Measurements from ENCODE around the gene C12orf43. TPM values are rescaled to one million over a fixed set of nuclear protein-coding genes. Genes with fewer than 3 reads are reported as not detected.
"Not testable (repeated sequence)": the region's sequence is repeated elsewhere in the genome, so short reads cannot be mapped to it uniquely, and the experiment has no call there.

C12orf43 gene, protein sequence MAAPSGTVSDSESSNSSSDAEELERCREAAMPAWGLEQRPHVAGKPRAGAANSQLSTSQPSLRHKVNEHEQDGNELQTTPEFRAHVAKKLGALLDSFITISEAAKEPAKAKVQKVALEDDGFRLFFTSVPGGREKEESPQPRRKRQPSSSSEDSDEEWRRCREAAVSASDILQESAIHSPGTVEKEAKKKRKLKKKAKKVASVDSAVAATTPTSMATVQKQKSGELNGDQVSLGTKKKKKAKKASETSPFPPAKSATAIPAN
- total RNA-seq (ENCODE audit: unreplicated experiment) = 20.2 TPM
- long read RNA-seq, full-length matches to known transcripts = 4 of 22 reads
- long read RNA-seq, partial matches to known transcripts = 0 of 22 reads
- long read RNA-seq, other reads (novel, unspliced or antisense) = 18 of 22 reads

DNA sequence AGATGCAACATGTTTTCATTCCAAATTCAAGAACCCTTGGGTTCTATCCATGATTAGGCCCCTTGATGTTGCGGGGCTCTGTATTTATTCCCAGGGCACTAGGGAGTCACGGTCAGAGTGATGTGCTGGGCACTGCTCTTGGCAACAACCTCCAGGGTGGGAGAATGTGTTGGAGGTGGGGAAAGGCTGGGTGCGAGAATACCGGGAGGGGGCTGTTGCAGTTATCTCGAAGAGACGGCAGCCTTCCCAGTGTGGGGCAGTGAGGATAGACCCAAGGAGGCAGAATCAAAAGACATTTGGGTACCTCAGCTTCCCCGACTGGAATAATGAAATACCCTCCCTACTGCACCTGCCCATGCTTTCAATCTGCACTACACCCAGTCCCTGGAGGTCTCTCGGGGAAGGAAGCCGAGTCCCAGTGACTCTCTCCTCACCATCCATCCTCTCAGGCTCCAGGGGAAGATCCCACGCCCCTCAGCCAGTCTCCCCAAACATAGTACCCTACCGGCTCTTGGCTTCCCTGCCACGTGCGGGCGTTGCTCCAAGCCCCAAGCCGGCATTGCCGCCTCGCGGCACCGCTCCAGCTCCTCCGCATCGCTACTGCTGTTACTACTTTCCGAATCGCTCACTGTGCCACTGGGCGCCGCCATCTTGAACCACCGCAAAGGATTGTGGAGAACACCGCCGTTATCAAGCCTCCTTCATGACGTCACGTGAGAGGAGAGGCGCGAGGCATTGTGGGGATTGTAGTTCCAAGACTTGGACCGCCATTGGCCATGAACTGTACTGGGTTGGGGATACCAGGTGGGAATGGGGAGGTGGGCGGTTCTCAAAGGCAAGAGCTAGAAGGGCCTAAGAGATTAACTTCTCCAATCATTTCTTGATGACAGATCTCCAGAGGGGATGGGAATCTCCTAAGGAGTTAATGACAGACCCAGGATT lies at the start of gene C12orf43:
Gene C12orf43, minus strand, starts transcription at position 663 of the 942 bp plus-strand sequence. Its CDS starts 13 bp downstream, at position 650.
- peak; percentile 88 for DNase-seq (ENCODE audit: low spot score)
- no peaks in the 10 kb centered on the region for H3K9me3 Mint-ChIP-seq (ENCODE audit: unreplicated experiment)
- H3K27me3 Mint-ChIP-seq (ENCODE audit: unreplicated experiment) = peaks cover 1% of the 10 kb centered on the region
- peak within 1 kb of the TSS; percentile 87 for H3K27ac Mint-ChIP-seq (ENCODE audit: unreplicated experiment)
- H3K36me3 Mint-ChIP-seq (ENCODE audit: low read depth, unreplicated experiment) = peaks cover 7% of the 10 kb centered on the region
- H3K4me3 Mint-ChIP-seq (ENCODE audit: unreplicated experiment) = peak within 1 kb of the TSS; percentile 100
- peaks cover 12% of the 10 kb centered on the region for H3K4me1 Mint-ChIP-seq (ENCODE audit: unreplicated experiment)
- TF ChIP-seq, protein P1, sequence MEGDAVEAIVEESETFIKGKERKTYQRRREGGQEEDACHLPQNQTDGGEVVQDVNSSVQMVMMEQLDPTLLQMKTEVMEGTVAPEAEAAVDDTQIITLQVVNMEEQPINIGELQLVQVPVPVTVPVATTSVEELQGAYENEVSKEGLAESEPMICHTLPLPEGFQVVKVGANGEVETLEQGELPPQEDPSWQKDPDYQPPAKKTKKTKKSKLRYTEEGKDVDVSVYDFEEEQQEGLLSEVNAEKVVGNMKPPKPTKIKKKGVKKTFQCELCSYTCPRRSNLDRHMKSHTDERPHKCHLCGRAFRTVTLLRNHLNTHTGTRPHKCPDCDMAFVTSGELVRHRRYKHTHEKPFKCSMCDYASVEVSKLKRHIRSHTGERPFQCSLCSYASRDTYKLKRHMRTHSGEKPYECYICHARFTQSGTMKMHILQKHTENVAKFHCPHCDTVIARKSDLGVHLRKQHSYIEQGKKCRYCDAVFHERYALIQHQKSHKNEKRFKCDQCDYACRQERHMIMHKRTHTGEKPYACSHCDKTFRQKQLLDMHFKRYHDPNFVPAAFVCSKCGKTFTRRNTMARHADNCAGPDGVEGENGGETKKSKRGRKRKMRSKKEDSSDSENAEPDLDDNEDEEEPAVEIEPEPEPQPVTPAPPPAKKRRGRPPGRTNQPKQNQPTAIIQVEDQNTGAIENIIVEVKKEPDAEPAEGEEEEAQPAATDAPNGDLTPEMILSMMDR (IDR thresholded peaks at IDR 0.05; ENCODE audit: unreplicated experiment) = no peak

DNA sequence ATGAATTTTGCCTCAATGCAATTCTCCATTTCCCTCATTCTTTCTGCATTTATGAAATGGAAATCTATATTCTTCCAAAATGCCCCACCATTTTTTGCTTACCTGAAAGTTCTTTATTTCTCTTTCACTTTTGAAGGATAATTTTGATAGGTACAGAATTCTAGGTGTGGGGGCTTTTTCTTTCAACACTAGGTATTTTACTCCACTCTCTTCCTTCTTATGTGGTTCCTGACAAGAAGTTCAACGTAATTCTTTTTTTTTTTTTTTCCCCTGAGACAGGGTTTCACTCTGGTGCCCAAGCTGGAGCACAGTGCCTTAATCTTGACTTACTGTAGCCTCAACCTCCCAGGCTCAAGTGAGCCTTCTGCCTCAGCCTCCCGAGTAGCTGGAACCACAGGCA lies 49.1 kb upstream of the C12orf43 start:
- Mint-ChIP-seq H3K27ac (ENCODE audit: unreplicated experiment) (no peak overlapping the region), H3K27me3 (ENCODE audit: unreplicated experiment) (no peaks in the 10 kb centered on the region), H3K4me1 (ENCODE audit: unreplicated experiment) (no peaks in the 10 kb centered on the region), H3K36me3 (ENCODE audit: low read depth, unreplicated experiment) (no peaks in the 10 kb centered on the region), H3K4me3 (ENCODE audit: unreplicated experiment) (no peak overlapping the region), H3K9me3 (ENCODE audit: unreplicated experiment) (no peaks in the 10 kb centered on the region)
- TF ChIP-seq, protein P1 (IDR thresholded peaks at IDR 0.05; ENCODE audit: unreplicated experiment) = no peak
- DNase-seq (ENCODE audit: low spot score) = no peak

DNA sequence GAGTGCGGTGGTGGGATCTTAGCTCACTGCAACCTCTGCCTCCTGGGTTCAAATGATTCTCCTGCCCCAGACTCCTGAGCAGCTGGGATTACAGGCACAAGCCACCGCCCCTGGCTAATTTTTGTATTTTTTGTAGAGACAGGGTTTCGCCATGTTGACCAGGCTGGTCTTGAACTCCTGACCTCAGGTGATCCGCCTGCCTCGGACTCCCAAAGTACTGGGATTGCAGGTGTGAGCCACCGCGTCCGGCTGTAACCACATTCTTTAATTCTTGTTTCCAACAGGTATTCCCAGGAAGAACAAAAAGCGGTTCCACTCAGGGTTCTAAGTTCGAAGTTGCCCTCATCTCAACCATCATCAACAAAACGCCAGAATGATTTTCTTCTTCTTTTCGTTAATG lies 48.3 kb upstream of the C12orf43 start:
- H3K36me3 Mint-ChIP-seq (ENCODE audit: low read depth, unreplicated experiment); H3K9me3 Mint-ChIP-seq (ENCODE audit: unreplicated experiment); H3K4me1 Mint-ChIP-seq (ENCODE audit: unreplicated experiment); H3K27ac Mint-ChIP-seq (ENCODE audit: unreplicated experiment); H3K4me3 Mint-ChIP-seq (ENCODE audit: unreplicated experiment); H3K27me3 Mint-ChIP-seq (ENCODE audit: unreplicated experiment); DNase-seq (ENCODE audit: low spot score): not testable (repeated sequence)

DNA sequence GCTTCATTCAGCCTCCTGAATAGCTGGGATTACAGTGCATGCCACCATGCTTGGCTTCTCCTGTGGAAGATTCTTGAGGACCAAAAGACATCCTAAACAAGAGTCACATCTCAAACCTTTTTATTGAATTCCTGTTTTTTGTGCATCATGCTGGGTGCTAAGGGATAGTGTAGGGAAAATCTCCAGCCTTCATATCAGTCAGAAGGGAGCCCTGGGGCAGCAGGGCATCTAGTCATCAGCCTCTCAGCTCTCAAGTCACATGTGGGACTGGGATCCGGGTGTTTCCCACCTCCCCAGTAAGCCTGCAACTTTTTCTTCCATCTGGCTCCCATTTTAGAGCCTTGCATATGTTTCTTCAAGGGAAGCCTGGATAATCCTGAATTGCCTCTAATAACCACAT lies 47.8 kb upstream of the C12orf43 start:
- DNase-seq (ENCODE audit: low spot score) = no peak
- Mint-ChIP-seq H3K27me3 (ENCODE audit: unreplicated experiment) (no peaks in the 10 kb centered on the region), H3K4me3 (ENCODE audit: unreplicated experiment) (no peak overlapping the region), H3K9me3 (ENCODE audit: unreplicated experiment) (no peaks in the 10 kb centered on the region), H3K36me3 (ENCODE audit: low read depth, unreplicated experiment) (no peaks in the 10 kb centered on the region), H3K27ac (ENCODE audit: unreplicated experiment) (no peak overlapping the region), H3K4me1 (ENCODE audit: unreplicated experiment) (peaks cover 2% of the 10 kb centered on the region)
- TF ChIP-seq, protein P1 (IDR thresholded peaks at IDR 0.05; ENCODE audit: unreplicated experiment) = no peak

DNA sequence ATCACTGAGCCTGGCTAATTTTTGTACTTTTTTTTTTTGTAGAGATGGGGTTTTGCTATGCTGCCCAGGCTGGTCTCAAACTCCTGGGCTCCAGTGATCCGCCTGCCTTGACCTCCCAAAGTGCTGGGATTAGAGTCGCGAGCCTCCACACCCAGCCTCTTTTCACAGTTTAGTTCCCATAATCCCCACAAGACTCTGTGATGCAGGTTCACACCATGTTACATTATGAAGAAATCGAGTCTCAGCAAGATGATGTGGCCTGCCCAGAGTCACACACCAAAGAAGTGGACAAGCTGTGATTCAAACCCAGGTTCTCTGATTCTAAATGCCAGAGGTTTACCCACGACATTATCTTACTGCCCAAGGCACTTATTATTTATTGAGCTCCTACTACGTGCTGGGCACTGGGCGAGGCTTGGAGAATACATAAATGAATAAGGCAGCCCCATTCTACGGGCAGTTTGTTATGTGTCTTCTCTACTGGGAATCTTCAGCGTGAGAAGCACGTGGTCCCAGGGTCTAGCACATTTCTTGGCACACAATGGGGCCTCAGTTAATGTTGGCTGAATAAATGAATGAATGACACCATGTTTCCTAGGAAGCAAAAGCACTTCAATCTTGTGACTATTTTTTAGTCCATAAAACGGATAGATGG lies 46.2 kb upstream of the C12orf43 start:
- Mint-ChIP-seq H3K4me3 (ENCODE audit: unreplicated experiment) (no peak overlapping the region), H3K36me3 (ENCODE audit: low read depth, unreplicated experiment) (no peaks in the 10 kb centered on the region), H3K9me3 (ENCODE audit: unreplicated experiment) (no peaks in the 10 kb centered on the region), H3K4me1 (ENCODE audit: unreplicated experiment) (peaks cover 2% of the 10 kb centered on the region), H3K27ac (ENCODE audit: unreplicated experiment) (no peak overlapping the region), H3K27me3 (ENCODE audit: unreplicated experiment) (no peaks in the 10 kb centered on the region)
- TF ChIP-seq, protein P1 (IDR thresholded peaks at IDR 0.05; ENCODE audit: unreplicated experiment) = no peak
- no peak for DNase-seq (ENCODE audit: low spot score)
